ENCODE data around the gene URM1.
"Not testable (repeated sequence)": the region's sequence is repeated elsewhere in the genome, so short reads cannot be mapped to it uniquely, and the experiment has no call there.

URM1 gene

GRCh38 chr9:128333451-128333869, 37.7 kb upstream of the URM1 start:
- Histone ChIP-seq H3K36me3 (ENCODE audit: insufficient read depth, low read length) (no peaks in the 10 kb centered on the region; the same call in 1 of the 2 replicates), H3K4me3 (no peak overlapping the region), H3K9me3 (ENCODE audit: low read depth, low read length) (no peaks in the 10 kb centered on the region), H3K27ac (no peak overlapping the region), H3K9ac (ENCODE audit: insufficient read length) (no peak overlapping the region)
- no peak for TF ChIP-seq FOXP2 (optimal IDR thresholded peaks at IDR 0.05; ENCODE audit: control extremely low read depth, extremely low read length, insufficient read depth)
- no peak for TF ChIP-seq POLR2AphosphoS5 (IDR thresholded peaks at IDR 0.05; ENCODE audit: borderline replicate concordance, low read depth, low read length)
- TF ChIP-seq EZH2 (IDR thresholded peaks at IDR 0.05), result no peak
- no peak for DNase-seq (ENCODE audit: low read depth, low spot score)

DNA sequence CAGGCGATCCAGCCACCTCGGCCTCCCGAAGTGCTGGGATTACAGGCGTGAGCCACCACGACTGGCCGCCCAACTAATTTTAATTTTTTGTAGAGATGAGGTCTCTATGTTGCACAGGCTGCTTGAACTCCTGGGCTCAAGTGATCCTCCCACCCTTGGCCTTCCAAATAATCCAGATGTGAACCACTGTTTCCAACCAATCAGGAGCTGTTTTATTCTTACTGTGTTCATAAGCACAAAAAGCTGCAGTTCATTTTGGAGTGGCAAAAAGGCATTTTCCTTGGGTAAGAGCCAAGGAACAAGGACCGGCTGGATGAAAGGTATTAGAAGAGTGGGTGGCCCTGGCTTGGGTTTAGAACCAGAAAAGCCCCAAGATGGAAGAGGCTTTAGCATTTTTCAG, 36.0 kb upstream of the URM1 start:
- Histone ChIP-seq H3K9ac (ENCODE audit: insufficient read length) (no peak overlapping the region), H3K36me3 (ENCODE audit: insufficient read depth, low read length) (no peaks in the 10 kb centered on the region), H3K9me3 (ENCODE audit: low read depth, low read length) (no peaks in the 10 kb centered on the region), H3K4me3 (no peak overlapping the region), H3K27ac (no peak overlapping the region)
- TF ChIP-seq EZH2 (IDR thresholded peaks at IDR 0.05), result no peak
- TF ChIP-seq FOXP2 (optimal IDR thresholded peaks at IDR 0.05; ENCODE audit: control extremely low read depth, extremely low read length, insufficient read depth), result no peak
- TF ChIP-seq POLR2AphosphoS5 (IDR thresholded peaks at IDR 0.05; ENCODE audit: borderline replicate concordance, low read depth, low read length), result no peak
- DNase-seq (ENCODE audit: low read depth, low spot score), result no peak

GRCh38 chr9:128335914-128336313, 35.3 kb upstream of the URM1 start:
- no peak for DNase-seq (ENCODE audit: low read depth, low spot score)

GRCh38 chr9:128337936-128338335, 33.2 kb upstream of the URM1 start:
- Histone ChIP-seq H3K9me3 (ENCODE audit: low read depth, low read length) (no peaks in the 10 kb centered on the region), H3K9ac (ENCODE audit: insufficient read length) (no peak overlapping the region), H3K27ac (no peak overlapping the region), H3K4me3 (no peak overlapping the region), H3K36me3 (ENCODE audit: insufficient read depth, low read length) (no peaks in the 10 kb centered on the region; the same call in 1 of the 2 replicates)
- TF ChIP-seq POLR2AphosphoS5 (IDR thresholded peaks at IDR 0.05; ENCODE audit: borderline replicate concordance, low read depth, low read length) (no peak), FOXP2 (optimal IDR thresholded peaks at IDR 0.05; ENCODE audit: control extremely low read depth, extremely low read length, insufficient read depth) (no peak), EZH2 (IDR thresholded peaks at IDR 0.05) (no peak)
- DNase-seq (ENCODE audit: low read depth, low spot score), result no peak

More at GRCh38 chr9:128335914-128336313, 35.3 kb upstream of the URM1 start:
- H3K9me3 ChIP-seq (ENCODE audit: low read depth, low read length), result no peaks in the 10 kb centered on the region
- H3K9ac ChIP-seq (ENCODE audit: insufficient read length), result no peak overlapping the region
- no peak overlapping the region for H3K4me3 ChIP-seq
- no peak overlapping the region for H3K27ac ChIP-seq
- TF ChIP-seq POLR2AphosphoS5 (IDR thresholded peaks at IDR 0.05; ENCODE audit: borderline replicate concordance, low read depth, low read length), result no peak
- no peaks in the 10 kb centered on the region for H3K36me3 ChIP-seq (ENCODE audit: insufficient read depth, low read length)

DNA sequence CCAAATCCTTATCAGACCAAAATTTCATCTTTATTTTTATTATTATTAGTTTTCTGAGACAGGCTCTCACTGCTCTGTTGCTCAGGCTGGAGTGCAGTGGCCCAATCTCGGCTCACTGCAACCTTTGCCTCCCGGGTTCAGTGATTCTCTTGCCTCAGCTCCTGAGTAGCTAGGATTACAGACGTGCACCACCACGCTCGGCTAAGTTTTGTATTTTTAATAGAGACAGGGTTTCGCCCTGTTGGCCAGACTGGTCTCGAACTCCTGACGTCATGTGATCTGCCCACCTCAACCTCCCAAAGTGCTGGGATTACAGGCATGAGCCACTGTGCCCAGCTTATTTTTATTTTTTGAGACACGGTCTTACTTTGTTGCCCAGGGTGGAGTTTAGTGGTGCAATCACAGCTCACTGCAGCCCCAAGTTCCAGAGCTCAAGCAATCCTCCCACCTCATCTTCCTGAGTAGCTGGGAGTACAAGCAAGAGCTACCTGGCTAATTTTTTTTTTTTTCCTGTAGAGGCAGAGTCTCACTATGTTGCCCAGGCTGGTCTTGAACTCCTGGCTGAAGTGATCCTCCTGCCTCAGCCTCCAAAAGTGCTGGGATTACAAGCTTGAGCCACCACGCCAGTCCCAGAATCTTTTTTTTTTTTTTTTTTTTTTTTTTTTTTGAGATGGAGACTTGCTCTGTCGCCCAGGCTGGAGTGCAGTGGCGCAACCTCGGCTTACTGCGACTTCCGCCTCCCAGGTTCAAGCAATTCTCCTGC, 32.1 kb upstream of the URM1 start:
- not testable (repeated sequence) for H3K9ac ChIP-seq (ENCODE audit: insufficient read length); H3K36me3 ChIP-seq (ENCODE audit: insufficient read depth, low read length); H3K4me3 ChIP-seq; DNase-seq (ENCODE audit: low read depth, low spot score); H3K27ac ChIP-seq; H3K9me3 ChIP-seq (ENCODE audit: low read depth, low read length)

DNA sequence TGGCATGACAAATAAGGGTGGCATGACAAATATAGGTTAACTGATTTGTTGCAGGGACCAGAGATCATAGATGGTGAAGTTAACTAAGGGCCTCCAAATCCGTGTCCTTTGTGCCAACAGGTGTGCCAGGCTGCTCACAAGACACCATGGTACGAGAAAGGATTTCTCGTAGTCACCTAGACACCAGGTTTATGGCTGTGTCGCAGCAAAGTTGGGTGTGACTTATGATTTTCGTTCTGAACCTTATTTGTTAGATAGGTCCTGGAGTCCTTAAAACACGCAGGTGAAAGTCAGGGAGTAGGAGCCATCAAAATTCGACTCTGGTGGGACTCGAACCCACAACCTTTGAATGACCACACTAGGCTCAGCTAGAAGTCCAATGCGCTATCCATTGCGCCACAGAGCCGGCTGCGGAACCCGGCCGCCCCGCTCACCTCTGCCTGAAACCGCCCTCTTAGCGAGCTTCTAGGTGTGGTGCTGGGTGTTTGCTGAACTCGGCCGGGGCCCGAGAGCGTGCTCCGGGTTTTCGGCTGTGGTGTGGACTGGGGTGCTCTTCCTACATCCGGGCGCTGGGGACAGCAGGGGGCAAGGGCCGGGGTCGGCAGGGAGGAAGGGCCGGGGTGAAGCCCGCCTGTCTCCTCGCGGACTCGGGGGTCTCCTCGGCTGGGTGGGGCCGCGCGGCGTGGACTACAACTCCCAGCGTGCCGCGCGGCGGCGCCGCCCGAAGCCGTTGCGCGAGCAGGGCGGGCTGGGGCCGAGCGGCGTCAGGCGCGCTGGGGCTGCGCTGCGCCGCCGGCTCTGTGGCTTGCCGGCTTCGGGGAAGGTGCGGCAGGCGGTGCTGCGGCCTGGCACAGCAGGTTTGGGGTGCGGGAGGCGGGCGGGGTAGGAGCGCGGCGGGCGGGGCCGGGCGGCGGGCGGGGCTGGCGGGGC, 31.1 kb upstream of the URM1 start, which contains the start of gene SLC27A4:
TSS of gene SLC27A4 (plus strand) at position 767 of the 930 bp plus-strand sequence. CDS start 2,606 bp downstream, outside the sequence.
- H3K9ac ChIP-seq (ENCODE audit: insufficient read length), result peak within 1 kb of the TSS; percentile 77

DNA sequence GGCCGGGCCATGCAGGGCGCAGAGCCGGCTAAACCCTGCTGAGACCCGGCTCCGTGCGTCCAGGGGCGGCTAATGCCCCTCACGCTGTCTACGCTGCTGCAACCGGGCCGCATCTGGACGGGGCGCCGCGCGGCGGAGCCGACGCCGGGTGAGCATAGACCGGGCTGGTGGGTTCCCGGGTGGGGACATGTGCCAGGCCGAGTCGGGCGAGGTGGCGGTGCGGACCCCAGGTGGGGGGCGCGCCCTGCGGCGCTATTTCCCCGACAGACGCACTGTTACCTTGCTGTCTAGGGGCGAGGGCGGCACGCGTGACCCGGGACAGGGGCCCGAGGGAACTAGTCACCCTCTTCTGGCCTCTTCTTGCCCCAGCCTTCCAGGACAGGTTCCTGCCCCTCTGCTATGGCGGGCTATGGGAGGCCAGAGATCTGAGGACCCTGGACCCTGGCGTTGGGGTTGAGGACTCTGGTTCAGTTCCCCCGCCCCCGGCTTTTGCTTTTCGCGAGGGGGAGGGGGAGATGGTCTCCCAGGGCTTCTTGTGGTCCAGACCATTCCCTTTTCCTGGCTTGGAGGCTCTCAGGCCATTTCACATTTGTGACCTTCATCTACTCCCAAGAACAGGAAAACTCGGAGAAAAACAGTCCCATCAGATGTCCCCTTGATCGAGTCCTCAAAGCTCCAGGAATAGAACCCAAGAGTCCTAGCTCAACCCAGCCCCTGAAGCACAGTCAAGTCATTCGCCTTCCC, 30.3 kb upstream of the URM1 start:
- H3K9me3 ChIP-seq (ENCODE audit: low read depth, low read length), result no peaks in the 10 kb centered on the region
- peak overlapping the region; percentile 94 for H3K4me3 ChIP-seq
- TF ChIP-seq EZH2 (IDR thresholded peaks at IDR 0.05), result no peak
- no peak for TF ChIP-seq FOXP2 (optimal IDR thresholded peaks at IDR 0.05; ENCODE audit: control extremely low read depth, extremely low read length, insufficient read depth)
- TF ChIP-seq POLR2AphosphoS5 (IDR thresholded peaks at IDR 0.05; ENCODE audit: borderline replicate concordance, low read depth, low read length), result no peak
- DNase-seq (ENCODE audit: low read depth, low spot score), result no peak
- H3K27ac ChIP-seq, result no peak overlapping the region
- H3K9ac ChIP-seq (ENCODE audit: insufficient read length), result peak overlapping the region; percentile 77
- H3K36me3 ChIP-seq (ENCODE audit: insufficient read depth, low read length), result peaks cover 10% of the 10 kb centered on the region; the same call in 1 of the 2 replicates

More for the DNA sequence above, 31.1 kb upstream of the URM1 start, which contains the start of gene SLC27A4:
- TF ChIP-seq EZH2 (IDR thresholded peaks at IDR 0.05) (no peak), POLR2AphosphoS5 (IDR thresholded peaks at IDR 0.05; ENCODE audit: borderline replicate concordance, low read depth, low read length) (peak; percentile 28; the same call in 1 of the 2 replicates), FOXP2 (optimal IDR thresholded peaks at IDR 0.05; ENCODE audit: control extremely low read depth, extremely low read length, insufficient read depth) (no peak)
- DNase-seq (ENCODE audit: low read depth, low spot score), result no peak
- H3K4me3 ChIP-seq, result peak within 1 kb of the TSS; percentile 94
- H3K9me3 ChIP-seq (ENCODE audit: low read depth, low read length), result no peaks in the 10 kb centered on the region
- no peak within 1 kb of the TSS for H3K27ac ChIP-seq
- H3K36me3 ChIP-seq (ENCODE audit: insufficient read depth, low read length), result peaks cover 10% of the 10 kb centered on the region; the same call in 1 of the 2 replicates

DNA sequence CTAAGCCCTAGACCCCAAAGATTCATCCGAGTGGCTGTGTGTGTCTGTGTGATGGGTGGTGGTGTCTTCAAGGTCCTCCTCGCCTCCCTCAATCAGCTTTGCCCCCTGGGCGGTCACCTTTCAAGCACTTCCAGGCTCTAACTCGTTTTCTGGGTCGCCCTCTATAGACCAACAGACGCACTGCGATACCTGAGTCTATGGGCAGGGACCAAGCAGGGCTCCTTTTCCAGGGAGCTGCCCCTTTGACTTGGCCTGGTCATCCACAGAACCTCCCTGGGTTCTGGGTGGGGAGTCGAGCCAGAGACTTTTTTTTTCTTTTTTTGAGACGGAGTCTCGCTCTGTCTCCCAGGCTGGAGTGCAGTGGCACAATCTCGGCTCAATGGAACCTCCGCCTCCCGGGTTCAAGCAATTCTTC, 29.7 kb upstream of the URM1 start:
- H3K36me3 ChIP-seq (ENCODE audit: insufficient read depth, low read length), result peaks cover 10% of the 10 kb centered on the region; the same call in 1 of the 2 replicates
- no peak overlapping the region for H3K27ac ChIP-seq
- H3K9ac ChIP-seq (ENCODE audit: insufficient read length), result peak overlapping the region; percentile 77

More for the DNA sequence above, 29.7 kb upstream of the URM1 start:
- H3K9me3 ChIP-seq (ENCODE audit: low read depth, low read length), result no peaks in the 10 kb centered on the region
- TF ChIP-seq POLR2AphosphoS5 (IDR thresholded peaks at IDR 0.05; ENCODE audit: borderline replicate concordance, low read depth, low read length) (no peak), EZH2 (IDR thresholded peaks at IDR 0.05) (no peak), FOXP2 (optimal IDR thresholded peaks at IDR 0.05; ENCODE audit: control extremely low read depth, extremely low read length, insufficient read depth) (no peak)
- no peak for DNase-seq (ENCODE audit: low read depth, low spot score)
- H3K4me3 ChIP-seq, result peak overlapping the region; percentile 94

All from SK-N-MC (cell line).